GM12875 (cell line): ENCODE data around the gene VCL.
"Not testable (repeated sequence)": the region's sequence is repeated elsewhere in the genome, so short reads cannot be mapped to it uniquely, and the experiment has no call there.

Experiments
- H3K4me3 ChIP-seq: one replicate; pipeline ENCODE4 v1.5.1; 2011; ENCODE audit warnings: low read depth, low read length, control low read depth
- CTCF ChIP-seq: IDR thresholded peaks from 2 replicates; pipeline ENCODE4 v1.5.1; 2011; ENCODE audit warnings: low read depth, mild to moderate bottlenecking, control low read depth, inconsistent platforms, low read length, moderate library complexity, borderline replicate concordance; ENCODE audit not compliant: insufficient read depth

Gene VCL

GRCh38 chr10:73956476-73957359 is 41.2 kb upstream of the VCL start:
- H3K4me3 ChIP-seq: no peak overlapping the region
- no peak for TF ChIP-seq CTCF

GRCh38 chr10:73959484-73960243 is 38.3 kb upstream of the VCL start:
- no peak overlapping the region for H3K4me3 ChIP-seq
- TF ChIP-seq CTCF: no peak

GRCh38 chr10:73962386-73962785 is 35.5 kb upstream of the VCL start:
- no peak for TF ChIP-seq CTCF
- no peak overlapping the region for H3K4me3 ChIP-seq

GRCh38 chr10:73963533-73963932 is 34.4 kb upstream of the VCL start:
- not testable (repeated sequence) for H3K4me3 ChIP-seq

GRCh38 chr10:73964743-73965142 is 33.2 kb upstream of the VCL start:
- TF ChIP-seq CTCF: no peak
- no peak overlapping the region for H3K4me3 ChIP-seq

GRCh38 chr10:73965267-73965889 is 32.5 kb upstream of the VCL start:
- not testable (repeated sequence) for H3K4me3 ChIP-seq

GRCh38 chr10:73965890-73966768 is 31.8 kb upstream of the VCL start:
- H3K4me3 ChIP-seq: no peak overlapping the region

More at GRCh38 chr10:73965890-73966768, 31.8 kb upstream of the VCL start:
- TF ChIP-seq CTCF: no peak
